BE2C (cell line): ENCODE results near the gene ABCD1.

Experiments used
- DNase-seq: peaks from one replicate; pipeline ENCODE4 v3.0.0-alpha.2; 2020
- H3K27me3 ChIP-seq: fragments of 250-450 bp; sonication (Bioruptor Pico); 2 replicates; pipeline ENCODE4 v1.5.1; 2020; ENCODE audit warnings: mild to moderate bottlenecking
- H3K36me3 ChIP-seq: fragments of 250-450 bp; sonication (Bioruptor Pico); 2 replicates; pipeline ENCODE4 v1.5.1; 2020; ENCODE audit warnings: mild to moderate bottlenecking
- H3K4me1 ChIP-seq: fragments of 250-450 bp; sonication (Bioruptor Pico); 2 replicates; pipeline ENCODE4 v1.5.1; 2020
- H3K4me3 ChIP-seq: 2 replicates; pipeline ENCODE4 v1.5.1; 2011; ENCODE audit warnings: low read depth, low read length
- H3K9me3 ChIP-seq: fragments of 250-450 bp; sonication (Bioruptor Pico); 2 replicates; pipeline ENCODE4 v1.5.1; 2020
- CTCF ChIP-seq: IDR thresholded peaks from 2 replicates; pipeline ENCODE4 v1.5.1; 2012; ENCODE audit warnings: mild to moderate bottlenecking, low read depth, low read length

The ABCD1 gene

GRCh38 chrX:153765138-153766079 lies 40.8 kb downstream of the ABCD1 start:
- peaks cover 14% of the 10 kb centered on the region for H3K4me1 ChIP-seq
- no peaks in the 10 kb centered on the region for H3K36me3 ChIP-seq
- peak; percentile 60 for DNase-seq
- no peak for TF ChIP-seq CTCF
- H3K4me3 ChIP-seq = peak overlapping the region; percentile 43
- no peaks in the 10 kb centered on the region for H3K27me3 ChIP-seq
- H3K9me3 ChIP-seq = no peaks in the 10 kb centered on the region

- peak; percentile 68 for DNase-seq
- peaks cover 14% of the 10 kb centered on the region for H3K4me1 ChIP-seq
- TF ChIP-seq CTCF = no peak
- no peaks in the 10 kb centered on the region for H3K36me3 ChIP-seq
- no peaks in the 10 kb centered on the region for H3K27me3 ChIP-seq
- peak overlapping the region; percentile 43 for H3K4me3 ChIP-seq
- no peaks in the 10 kb centered on the region for H3K9me3 ChIP-seq
Observed at GRCh38 chrX:153766098-153766817, 41.6 kb downstream of the ABCD1 start.

DNA sequence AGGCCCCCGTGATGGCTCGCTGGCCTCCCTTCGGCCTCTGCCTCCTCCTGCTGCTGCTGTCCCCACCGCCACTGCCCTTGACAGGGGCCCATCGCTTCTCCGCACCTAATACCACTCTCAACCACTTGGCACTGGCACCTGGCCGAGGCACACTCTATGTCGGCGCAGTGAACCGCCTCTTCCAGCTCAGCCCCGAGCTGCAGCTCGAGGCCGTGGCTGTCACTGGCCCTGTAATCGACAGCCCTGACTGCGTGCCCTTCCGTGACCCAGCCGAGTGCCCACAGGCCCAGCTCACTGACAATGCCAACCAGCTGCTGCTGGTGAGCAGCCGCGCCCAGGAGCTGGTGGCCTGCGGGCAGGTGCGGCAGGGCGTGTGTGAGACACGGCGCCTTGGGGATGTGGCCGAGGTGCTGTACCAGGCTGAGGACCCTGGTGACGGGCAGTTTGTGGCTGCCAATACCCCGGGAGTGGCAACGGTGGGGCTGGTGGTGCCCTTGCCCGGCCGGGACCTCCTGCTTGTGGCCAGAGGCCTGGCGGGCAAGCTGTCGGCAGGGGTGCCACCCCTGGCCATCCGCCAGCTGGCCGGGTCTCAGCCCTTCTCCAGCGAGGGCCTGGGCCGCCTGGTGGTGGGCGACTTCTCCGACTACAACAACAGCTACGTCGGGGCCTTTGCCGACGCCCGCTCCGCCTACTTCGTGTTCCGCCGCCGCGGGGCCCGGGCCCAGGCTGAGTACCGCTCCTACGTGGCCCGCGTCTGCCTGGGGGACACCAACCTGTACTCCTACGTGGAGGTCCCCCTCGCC lies 42.4 kb downstream of the ABCD1 start:
- no peak overlapping the region for H3K4me3 ChIP-seq
- DNase-seq = peak; percentile 5
- H3K4me1 ChIP-seq = peaks cover 14% of the 10 kb centered on the region

DNA sequence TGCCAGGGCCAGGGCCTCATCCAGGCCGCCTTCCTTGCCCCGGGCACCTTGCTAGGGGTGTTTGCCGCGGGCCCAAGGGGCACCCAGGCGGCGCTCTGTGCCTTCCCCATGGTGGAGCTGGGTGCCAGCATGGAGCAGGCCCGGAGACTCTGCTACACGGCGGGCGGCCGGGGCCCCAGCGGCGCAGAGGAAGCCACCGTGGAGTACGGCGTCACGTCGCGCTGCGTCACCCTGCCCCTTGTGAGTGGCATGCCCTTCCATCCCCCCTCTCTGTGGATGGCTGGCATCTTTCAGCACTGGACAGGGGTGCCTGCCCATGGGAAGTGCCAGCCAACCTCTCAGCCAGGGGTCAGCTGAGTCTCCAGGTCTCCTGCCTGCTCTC lies 43.0 kb downstream of the ABCD1 start:
- TF ChIP-seq CTCF = no peak
- H3K27me3 ChIP-seq = no peaks in the 10 kb centered on the region

More for the DNA sequence above, 42.4 kb downstream of the ABCD1 start:
- Histone ChIP-seq H3K27me3 (no peaks in the 10 kb centered on the region), H3K9me3 (no peaks in the 10 kb centered on the region), H3K36me3 (no peaks in the 10 kb centered on the region)
- TF ChIP-seq CTCF = no peak

DNA sequence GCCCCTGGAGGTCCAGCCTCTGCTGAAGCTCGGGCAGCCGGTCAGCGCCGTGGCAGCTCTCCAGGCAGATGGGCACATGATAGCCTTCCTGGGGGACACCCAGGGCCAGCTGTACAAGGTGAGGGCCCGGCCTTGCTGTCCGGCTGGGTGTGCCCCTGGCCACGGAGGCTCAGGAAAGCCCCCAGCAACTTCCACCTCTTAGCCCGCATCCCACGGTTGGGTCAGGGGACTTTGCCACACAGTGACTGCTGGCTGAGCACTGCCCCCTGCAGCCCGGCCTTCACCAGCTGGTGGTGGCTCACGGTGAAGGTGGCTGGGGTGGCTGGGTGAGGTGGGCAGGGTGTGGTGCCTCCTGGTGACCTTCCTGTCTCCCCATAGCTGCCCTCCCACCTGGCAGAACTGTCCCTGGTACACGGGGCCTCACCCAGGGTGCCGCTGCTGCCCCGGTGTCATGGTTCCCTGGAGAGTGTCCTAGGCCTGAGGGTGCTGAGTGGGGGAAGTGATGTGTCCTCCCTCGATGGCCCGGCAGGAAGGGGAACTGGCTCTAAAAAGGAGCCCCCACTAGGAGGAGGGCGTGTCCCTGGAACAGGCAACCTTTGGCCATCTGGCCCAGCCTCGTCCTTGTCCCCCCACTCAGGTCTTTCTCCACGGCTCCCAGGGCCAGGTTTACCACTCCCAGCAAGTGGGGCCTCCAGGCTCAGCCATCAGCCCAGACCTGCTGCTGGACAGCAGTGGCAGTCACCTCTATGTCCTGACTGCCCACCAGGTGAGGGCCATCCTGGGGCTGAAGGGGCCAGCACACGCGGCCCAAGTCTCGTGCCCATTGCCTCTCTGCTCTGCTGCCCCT lies 43.9 kb downstream of the ABCD1 start:
- Histone ChIP-seq H3K4me1 (peaks cover 14% of the 10 kb centered on the region), H3K4me3 (no peak overlapping the region), H3K9me3 (no peaks in the 10 kb centered on the region), H3K27me3 (no peaks in the 10 kb centered on the region), H3K36me3 (no peaks in the 10 kb centered on the region)
- no peak for TF ChIP-seq CTCF
- peak; percentile 18 for DNase-seq

More for the DNA sequence above, 43.0 kb downstream of the ABCD1 start:
- no peak for DNase-seq
- Histone ChIP-seq H3K4me3 (no peak overlapping the region), H3K9me3 (no peaks in the 10 kb centered on the region), H3K36me3 (no peaks in the 10 kb centered on the region), H3K4me1 (peaks cover 14% of the 10 kb centered on the region)
